ENCODE measurements around the gene MACROD2.

DNA sequence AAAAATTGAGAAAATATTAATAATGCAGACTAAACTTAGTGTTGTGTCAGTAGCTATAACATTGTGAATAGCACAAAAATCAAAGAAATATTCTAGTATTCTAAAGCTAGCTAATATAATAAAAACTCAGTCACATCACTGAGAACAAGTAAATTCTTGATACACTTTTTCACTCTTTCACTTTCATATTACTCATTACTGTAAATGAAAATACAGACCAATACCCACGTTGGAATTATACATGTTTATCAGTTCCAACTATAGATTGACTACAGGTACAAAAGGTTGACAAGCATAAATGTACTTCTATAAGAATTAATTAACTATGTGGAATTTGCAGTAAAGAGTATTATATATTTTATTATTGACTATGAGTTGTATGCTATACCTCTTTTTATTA is 1385.5 kb downstream of the MACROD2 start:
- TF ChIP-seq POLR2A (IDR thresholded peaks at IDR 0.05) (no peak), POLR2AphosphoS5 (IDR thresholded peaks at IDR 0.05) (no peak), CTCF (IDR thresholded peaks at IDR 0.05) (no peak), EP300 (IDR thresholded peaks at IDR 0.05) (no peak)
